GM23248 (cell line): ENCODE measurements around the gene TMEM145. TPM values are rescaled to one million over a fixed set of nuclear protein-coding genes. Genes with fewer than 3 reads are reported as not detected.
A peak's percentile ranks its signal among the peaks of the same experiment; 100 is the strongest.

Experiments used
- DNase-seq: peaks from one replicate; pipeline ENCODE4 v3.0.0-alpha.2; 2015
- H2AFZ ChIP-seq: fragments of 200-600 bp; sonication (generic); 2 replicates; pipeline ENCODE4 v1.6.1; 2016; ENCODE audit warnings: antibody characterized with exemption
- H3F3A ChIP-seq: fragments of 200-600 bp; sonication (generic); 2 replicates; pipeline ENCODE4 v1.6.1; 2016; ENCODE audit warnings: mild to moderate bottlenecking, antibody characterized with exemption, mixed run types; ENCODE audit not compliant: insufficient read depth
- H3K27ac ChIP-seq: fragments of 200-600 bp; sonication (generic); 2 replicates; pipeline ENCODE4 v1.5.1; 2016; ENCODE audit warnings: mild to moderate bottlenecking
- H3K27me3 ChIP-seq: fragments of 200-600 bp; sonication (generic); replicated peaks from 2 replicates; pipeline ENCODE4 v1.6.1; 2016; ENCODE audit warnings: mild to moderate bottlenecking; ENCODE audit not compliant: insufficient read depth
- H3K36me3 ChIP-seq: fragments of 200-600 bp; sonication (generic); 2 replicates; pipeline ENCODE4 v1.6.1; 2016; ENCODE audit warnings: low read depth, mild to moderate bottlenecking
- H3K4me1 ChIP-seq: fragments of 200-600 bp; sonication (generic); 2 replicates; pipeline ENCODE4 v1.6.1; 2016; ENCODE audit warnings: mild to moderate bottlenecking; ENCODE audit not compliant: insufficient read depth
- H3K4me2 ChIP-seq: fragments of 200-600 bp; sonication (generic); one replicate; pipeline ENCODE4 v1.6.1; 2016; ENCODE audit warnings: mild to moderate bottlenecking; ENCODE audit not compliant: unreplicated experiment
- H3K4me3 ChIP-seq: fragments of 200-600 bp; sonication (generic); 2 replicates; pipeline ENCODE4 v1.5.1; 2016; ENCODE audit warnings: mild to moderate bottlenecking
- H3K79me2 ChIP-seq: fragments of 200-600 bp; sonication (generic); 2 replicates; pipeline ENCODE4 v1.6.1; 2016; ENCODE audit warnings: mild to moderate bottlenecking; ENCODE audit not compliant: insufficient read depth
- H3K9ac ChIP-seq: fragments of 200-600 bp; sonication (generic); 2 replicates; pipeline ENCODE4 v1.6.1; 2016; ENCODE audit warnings: mild to moderate bottlenecking
- H3K9me2 ChIP-seq: fragments of 200-600 bp; sonication (generic); 2 replicates; pipeline ENCODE4 v1.6.1; 2016; ENCODE audit warnings: mixed run types, mild to moderate bottlenecking, moderate library complexity; ENCODE audit not compliant: insufficient read depth
- H3K9me3 ChIP-seq: fragments of 200-600 bp; sonication (generic); one replicate; pipeline ENCODE4 v1.6.1; 2017; ENCODE audit warnings: low read depth
- H4K20me1 ChIP-seq: fragments of 200-600 bp; sonication (generic); 2 replicates; pipeline ENCODE4 v1.6.0; 2016; ENCODE audit not compliant: insufficient read depth
- EZH2 ChIP-seq: fragments of 200-600 bp; sonication (generic); IDR thresholded peaks from 2 replicates; pipeline ENCODE4 v1.6.1; 2018; ENCODE audit warnings: antibody characterized with exemption, mild to moderate bottlenecking; ENCODE audit not compliant: insufficient read depth, poor library complexity, severe bottlenecking
- EZH2phosphoT487 ChIP-seq: fragments of 200-600 bp; sonication (generic); IDR thresholded peaks from 2 replicates; pipeline ENCODE4 v1.6.1; 2018; ENCODE audit warnings: antibody characterized with exemption, moderate library complexity, mild to moderate bottlenecking, low read depth; ENCODE audit not compliant: insufficient read depth
- WGBS, 2 experiments: methylation state at CpG; one replicate each; pipeline ENCODE4 v1.1.6; 2015 to 2017; ENCODE audit warnings: low lambda C conversion rate in 2 of 2, low coverage in 1 of 2; ENCODE audit errors: missing lambda C conversion rate in 2 of 2; 5-methylcytosine and 5-hydroxymethylcytosine counted together
- in situ Hi-C: fragments of 300-500 bp; cut with MboI; formaldehyde crosslinking; loops from 2 replicates; pipeline ENCODE4 v1.15.0; 2020
- polyA plus RNA-seq: library from polyadenylated mRNA; unstranded; fragments of >200 nt; fragmentation: Nextera tagmentation; extraction: Ambion mirVana; gene quantifications from 2 replicates; pipeline ENCODE4 v1.2.1, GENCODE V29; 2016
- total RNA-seq: library from RNA; depleted of rRNA; stranded (reverse); fragments of >200 nt; shearing (Covaris generic); gene quantifications from 2 replicates; pipeline ENCODE4 v1.2.3, GENCODE V29; 2014

The TMEM145 gene
- total and polyA plus RNA-seq, 2 experiments from 2014 or later: not detected

DNA sequence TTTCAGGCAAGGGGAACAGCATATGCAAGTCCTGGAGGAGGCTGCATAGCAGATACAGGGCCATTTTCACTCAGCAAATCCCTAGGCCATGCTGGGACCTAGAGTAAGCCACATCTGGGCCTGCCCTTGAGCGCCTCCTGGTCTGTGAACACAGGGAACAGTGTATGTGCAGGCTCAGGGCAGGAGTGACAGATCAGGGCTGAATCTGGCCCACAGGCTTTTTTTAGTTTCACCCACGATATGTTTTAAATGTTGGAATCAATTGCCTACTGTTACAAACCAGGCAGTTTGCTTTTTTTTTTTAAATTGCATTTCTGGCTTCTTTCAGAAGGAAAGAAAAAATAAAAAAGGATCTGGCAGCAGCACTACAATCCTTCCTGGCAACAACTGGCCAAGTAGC lies 1.5 kb upstream of the TMEM145 start:
- Histone ChIP-seq H3K9me2 (no peaks in the 10 kb centered on the region), H3K36me3 (no peaks in the 10 kb centered on the region), H3K4me1 (no peaks in the 10 kb centered on the region), H3K4me3 (no peak overlapping the region), H3K9ac (no peak overlapping the region), H3F3A (no peaks in the 10 kb centered on the region), H3K27ac (no peak overlapping the region), H2AFZ (no peak overlapping the region), H3K9me3 (no peaks in the 10 kb centered on the region), H3K79me2 (no peaks in the 10 kb centered on the region), H4K20me1 (no peaks in the 10 kb centered on the region), H3K27me3 (peaks cover 7% of the 10 kb centered on the region), H3K4me2 (no peak overlapping the region)
- in situ Hi-C loops: no loop called here
- WGBS, 2 experiments: 32 to 38% methylated on average over 2 of the region's 2 CpGs
- DNase-seq: peak; percentile 20
- TF ChIP-seq EZH2: no peak
- no peak for TF ChIP-seq EZH2phosphoT487

GRCh38 chr19:42312370-42312769 lies 739 bp upstream of the TMEM145 start:
- WGBS, 2 experiments: 90 to 91% methylated on average over 5 of the region's 5 CpGs
- no peak for DNase-seq
- Histone ChIP-seq H3K36me3 (no peaks in the 10 kb centered on the region), H3K4me2 (no peak overlapping the region), H3K9me3 (no peaks in the 10 kb centered on the region), H3K9ac (no peak overlapping the region), H4K20me1 (no peaks in the 10 kb centered on the region), H2AFZ (no peak overlapping the region), H3K4me3 (no peak overlapping the region), H3K4me1 (no peaks in the 10 kb centered on the region), H3F3A (peaks cover 5% of the 10 kb centered on the region), H3K79me2 (no peaks in the 10 kb centered on the region), H3K9me2 (no peaks in the 10 kb centered on the region), H3K27ac (no peak overlapping the region), H3K27me3 (peaks cover 7% of the 10 kb centered on the region)
- in situ Hi-C loops: no loop called here
- no peak for TF ChIP-seq EZH2
- no peak for TF ChIP-seq EZH2phosphoT487

DNA sequence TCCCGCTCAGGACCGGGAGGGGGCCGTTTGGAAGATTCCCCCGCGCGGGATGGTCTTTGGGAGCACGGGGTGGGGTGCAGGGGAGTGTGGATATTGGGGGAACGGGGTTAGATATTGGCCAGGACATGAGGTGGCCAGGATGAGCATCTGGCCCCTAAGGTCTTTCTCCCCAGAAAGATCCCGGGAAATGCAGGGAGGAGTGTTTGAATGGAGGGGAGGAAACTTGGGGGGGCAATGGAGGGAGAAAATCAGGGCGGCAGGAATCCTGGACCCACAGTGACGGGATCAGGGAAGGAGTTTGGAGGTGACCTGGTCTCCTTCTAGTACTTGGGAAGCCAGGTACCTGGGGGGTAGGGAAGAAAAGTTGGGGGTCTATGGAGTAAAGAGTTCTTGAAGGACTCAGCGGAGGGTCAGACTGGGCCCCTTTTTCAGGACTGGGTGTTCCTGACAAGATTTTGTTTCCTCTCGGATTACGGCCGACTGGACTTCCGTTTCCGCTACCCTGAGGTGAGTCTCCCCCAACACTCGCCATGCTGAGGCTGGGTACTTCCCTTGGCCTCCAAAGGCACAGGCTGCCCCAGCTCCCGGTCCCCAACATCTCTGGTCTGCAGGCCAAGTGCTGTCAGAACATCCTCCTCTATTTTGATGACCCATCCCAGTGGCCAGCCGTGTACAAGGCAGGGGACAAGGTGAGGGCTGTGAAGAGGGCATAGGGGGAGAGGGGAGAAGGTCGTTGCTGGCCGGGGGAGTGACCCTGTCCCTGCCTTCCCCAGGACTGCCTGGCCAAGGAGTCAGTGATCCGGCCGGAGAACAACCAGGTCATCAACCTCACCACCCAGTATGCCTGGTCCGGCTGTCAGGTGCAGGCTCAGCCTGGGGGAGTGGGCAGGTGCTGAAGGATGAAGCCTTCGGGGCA lies 989 bp downstream of the TMEM145 start:
- no peak for DNase-seq
- 20 to 34% methylated on average over 17 to 26 of the region's 26 CpGs for WGBS, 2 experiments

DNA sequence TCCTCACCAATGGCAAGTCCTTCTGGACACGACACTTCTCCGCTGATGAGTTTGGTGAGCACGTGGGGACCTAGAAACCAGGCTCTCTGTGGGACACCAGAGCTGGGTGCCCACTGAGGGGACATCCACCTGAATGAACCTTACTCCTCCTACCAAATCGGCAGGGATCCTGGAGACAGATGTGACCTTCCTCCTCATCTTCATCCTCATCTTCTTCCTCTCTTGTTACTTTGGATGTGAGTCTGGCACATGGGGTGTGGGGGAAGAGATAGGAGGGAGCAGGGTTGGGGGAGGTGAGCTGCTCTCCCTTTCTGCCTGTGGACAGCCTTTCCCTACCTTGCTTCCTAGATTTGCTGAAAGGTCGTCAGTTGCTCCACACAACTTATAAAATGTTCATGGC lies 1.9 kb downstream of the TMEM145 start:
- Histone ChIP-seq H4K20me1 (no peaks in the 10 kb centered on the region), H2AFZ (no peak overlapping the region), H3K27ac (no peak overlapping the region), H3K9me3 (no peaks in the 10 kb centered on the region), H3K4me1 (no peaks in the 10 kb centered on the region), H3K9me2 (no peaks in the 10 kb centered on the region), H3K79me2 (no peaks in the 10 kb centered on the region), H3F3A (peaks cover 5% of the 10 kb centered on the region), H3K4me3 (no peak overlapping the region), H3K4me2 (no peak overlapping the region), H3K27me3 (peaks cover 7% of the 10 kb centered on the region), H3K36me3 (no peaks in the 10 kb centered on the region), H3K9ac (no peak overlapping the region)
- in situ Hi-C loops: no loop called here
- WGBS, 2 experiments: 85 to 89% methylated on average over 5 of the region's 5 CpGs
- TF ChIP-seq EZH2 (no peak), EZH2phosphoT487 (no peak)
- no peak for DNase-seq

More for the DNA sequence above, 989 bp downstream of the TMEM145 start:
- Histone ChIP-seq H3K36me3 (no peaks in the 10 kb centered on the region), H3K27me3 (peaks cover 7% of the 10 kb centered on the region), H4K20me1 (no peaks in the 10 kb centered on the region), H3K4me2 (peak overlapping the region; percentile 89), H3K4me3 (no peak overlapping the region; the same call in 1 of the 2 replicates), H3K4me1 (no peaks in the 10 kb centered on the region), H3K27ac (no peak overlapping the region), H3K9ac (no peak overlapping the region), H2AFZ (no peak overlapping the region), H3K9me2 (no peaks in the 10 kb centered on the region), H3K9me3 (no peaks in the 10 kb centered on the region), H3K79me2 (no peaks in the 10 kb centered on the region), H3F3A (peaks cover 5% of the 10 kb centered on the region)
- no peak for TF ChIP-seq EZH2phosphoT487
- no peak for TF ChIP-seq EZH2
- in situ Hi-C loops: no loop called here
